HepG2 (cell line): ENCODE data around the gene BTBD17. TPM values are rescaled to one million over a fixed set of nuclear protein-coding genes. Genes with fewer than 3 reads are reported as not detected.

ENCODE experiments used
- AGO2 ChIP-seq: fragments of 200-400 bp; formaldehyde crosslinking; optimal IDR thresholded peaks from 2 replicates; pipeline ENCODE3; 2017; ENCODE audit warnings: mild to moderate bottlenecking, low read depth, low read length, moderate library complexity
- ATF2 ChIP-seq: sonication (generic); formaldehyde crosslinking; IDR thresholded peaks from 2 replicates; pipeline ENCODE4 v1.4.0; 2020; ENCODE audit warnings: missing genetic modification reagents
- ATF4 ChIP-seq, 2 experiments: fragments of 450-650 bp in 1 of 2; sonication (generic) in 1 of 2; formaldehyde crosslinking; IDR thresholded peaks; 2 replicates each; pipeline versions ENCODE4 v1.5.0 to v1.8.0; 2020 to 2022; ENCODE audit warnings: mild to moderate bottlenecking in 1 of 2, missing genetic modification reagents in 1 of 2
- CC2D1A ChIP-seq: sonication (generic); formaldehyde crosslinking; IDR thresholded peaks from 2 replicates; pipeline ENCODE4 v1.8.1; 2023; ENCODE audit warnings: mild to moderate bottlenecking, missing genetic modification reagents
- EZH2 ChIP-seq: conservative IDR thresholded peaks from 2 replicates; pipeline ENCODE4 v1.6.1; 2012; ENCODE audit warnings: mild to moderate bottlenecking, low read depth, low read length, moderate library complexity
- JUNB ChIP-seq: sonication (generic); formaldehyde crosslinking; IDR thresholded peaks from 2 replicates; pipeline ENCODE4 v1.8.0; 2022; ENCODE audit warnings: missing genetic modification reagents, mild to moderate bottlenecking, borderline replicate concordance
- MLX ChIP-seq: IDR thresholded peaks from 2 replicates; pipeline ENCODE4 v1.6.1; 2016
- PAXIP1 ChIP-seq: sonication (generic); formaldehyde crosslinking; conservative IDR thresholded peaks from 2 replicates; pipeline ENCODE4 v1.4.0; 2020; ENCODE audit warnings: mild to moderate bottlenecking, missing genetic modification reagents, moderate library complexity
- PHF8 ChIP-seq: sonication (generic); formaldehyde crosslinking; IDR thresholded peaks from 2 replicates; pipeline ENCODE4 v1.5.0; 2020; ENCODE audit warnings: missing genetic modification reagents
- TAF1 ChIP-seq: sonication (generic); formaldehyde crosslinking; IDR thresholded peaks from 2 replicates; pipeline ENCODE4 v1.4.0; 2020; ENCODE audit warnings: missing genetic modification reagents
- ZBTB44 ChIP-seq: sonication (generic); formaldehyde crosslinking; IDR thresholded peaks from 2 replicates; pipeline ENCODE4 v1.4.0; 2020; ENCODE audit warnings: missing genetic modification reagents
- ZNF207 ChIP-seq: fragments of 450-650 bp; IDR thresholded peaks from 2 replicates; pipeline ENCODE4 v1.6.1; 2016; ENCODE audit warnings: antibody characterized with exemption, borderline replicate concordance
- ZNF225 ChIP-seq: sonication (generic); formaldehyde crosslinking; IDR thresholded peaks from 2 replicates; pipeline ENCODE4 v1.4.0; 2020; ENCODE audit warnings: mild to moderate bottlenecking, missing genetic modification reagents
- ZNF232 ChIP-seq: sonication (generic); formaldehyde crosslinking; IDR thresholded peaks from 2 replicates; pipeline ENCODE4 v1.4.0; 2020; ENCODE audit warnings: missing genetic modification reagents, borderline replicate concordance
- ZNF263 ChIP-seq: sonication (generic); formaldehyde crosslinking; IDR thresholded peaks from 2 replicates; pipeline ENCODE4 v1.4.0; 2020; ENCODE audit warnings: missing genetic modification reagents
- ZNF710 ChIP-seq: sonication (generic); formaldehyde crosslinking; IDR thresholded peaks from 2 replicates; pipeline ENCODE4 v1.5.0; 2020; ENCODE audit warnings: mild to moderate bottlenecking, missing genetic modification reagents, borderline replicate concordance
- ZNF777 ChIP-seq: sonication (generic); formaldehyde crosslinking; IDR thresholded peaks from 2 replicates; pipeline ENCODE4 v1.4.0; 2020; ENCODE audit warnings: missing genetic modification reagents
- ZNF878 ChIP-seq: sonication (generic); formaldehyde crosslinking; IDR thresholded peaks from 2 replicates; pipeline ENCODE4 v1.8.1; 2023; ENCODE audit warnings: mild to moderate bottlenecking, missing genetic modification reagents, moderate library complexity
- polyA plus RNA-seq, 8 experiments: library from polyadenylated mRNA; depleted of rRNA in 3 of 8; stranded (reverse) in 7 of 8; unstranded in 1 of 8; fragments of >200 nt; fragmentation: Illumina TruSeq in 4 of 8; extraction: Trizol in 4 of 8; gene quantifications; 2 replicates each; pipeline versions ENCODE4 v1.2.1 to v1.2.3, GENCODE V29; 2011 to 2016; ENCODE audit warnings: low read depth in 4 of 8, missing spikeins in 1 of 8, mixed read lengths in 1 of 8; ENCODE audit not compliant: insufficient read depth in 1 of 8
- total RNA-seq, 5 experiments: library from RNA; depleted of rRNA; stranded (reverse); fragments of >200 nt; fragmentation: Illumina TruSeq; extraction: Trizol; gene quantifications; 2 replicates each; pipeline ENCODE4 v1.2.3, GENCODE V29; 2016; ENCODE audit warnings: low read depth in 1 of 5

BTBD17 gene
- total and polyA plus RNA-seq, 2 of the 13 experiments (the other 11 are each of a cell fraction or from before 2014, with no cell fraction given), result not detected

- TF ChIP-seq PAXIP1 (CRISPR knock-in tag) (peak; percentile 95), PHF8 (CRISPR knock-in tag) (no peak), ATF4 (CRISPR knock-in tag; IDR thresholded peaks at IDR 0.05) (peak in 1 of 2 experiments; percentile 90; a peak in 2 of 4 replicates), ZNF232 (CRISPR knock-in tag) (no peak), ZBTB44 (CRISPR knock-in tag) (no peak), CC2D1A (CRISPR knock-in tag) (no peak), ZNF878 (CRISPR knock-in tag) (0 out of 2 replicates have a peak, but pooled peaks have one; percentile 67), JUNB (CRISPR knock-in tag) (no peak), ZNF263 (CRISPR knock-in tag) (0 out of 2 replicates have a peak, but pooled peaks have one; percentile 50), ZNF207 (no peak), ZNF225 (no peak), AGO2 (no peak), TAF1 (no peak; the same call in 1 of the 2 replicates), ZNF710 (peak; percentile 90; the same call in 1 of the 2 replicates), ZNF777 (no peak), EZH2 (no peak), MLX (CRISPR knock-in tag) (0 out of 2 replicates have a peak, but pooled peaks have one; percentile 47), ATF2 (CRISPR knock-in tag) (peak; percentile 100)
Measured at GRCh38 chr17:74373838-74374606, 12.4 kb upstream of the BTBD17 start (continued).
